ENCODE measurements around the gene RTL1.

GRCh38 chr14:100879194-100879593 is 24.3 kb downstream of the RTL1 start:
- TF ChIP-seq BHLHE40 (IDR thresholded peaks at IDR 0.05; ENCODE audit: low read length) (no peak), CTCF (CRISPR knock-in tag; IDR thresholded peaks at IDR 0.05) (no peak), HMG20A (CRISPR knock-in tag; IDR thresholded peaks at IDR 0.05; ENCODE audit: borderline replicate concordance) (no peak)
